Ishikawa (cell line): ENCODE measurements around the gene IGFALS.

Experiments
- EGR1 ChIP-seq: IDR thresholded peaks from 2 replicates; pipeline ENCODE4 v1.6.1; 2012
- EP300 ChIP-seq: IDR thresholded peaks from 2 replicates; pipeline ENCODE4 v1.6.1; 2012; ENCODE audit warnings: borderline replicate concordance
- REST ChIP-seq: IDR thresholded peaks from 2 replicates; pipeline ENCODE4 v1.6.1; 2012; ENCODE audit warnings: low read depth, mild to moderate bottlenecking
- YY1 ChIP-seq: IDR thresholded peaks from 2 replicates; pipeline ENCODE4 v1.6.1; 2012; ENCODE audit warnings: low read depth

DNA sequence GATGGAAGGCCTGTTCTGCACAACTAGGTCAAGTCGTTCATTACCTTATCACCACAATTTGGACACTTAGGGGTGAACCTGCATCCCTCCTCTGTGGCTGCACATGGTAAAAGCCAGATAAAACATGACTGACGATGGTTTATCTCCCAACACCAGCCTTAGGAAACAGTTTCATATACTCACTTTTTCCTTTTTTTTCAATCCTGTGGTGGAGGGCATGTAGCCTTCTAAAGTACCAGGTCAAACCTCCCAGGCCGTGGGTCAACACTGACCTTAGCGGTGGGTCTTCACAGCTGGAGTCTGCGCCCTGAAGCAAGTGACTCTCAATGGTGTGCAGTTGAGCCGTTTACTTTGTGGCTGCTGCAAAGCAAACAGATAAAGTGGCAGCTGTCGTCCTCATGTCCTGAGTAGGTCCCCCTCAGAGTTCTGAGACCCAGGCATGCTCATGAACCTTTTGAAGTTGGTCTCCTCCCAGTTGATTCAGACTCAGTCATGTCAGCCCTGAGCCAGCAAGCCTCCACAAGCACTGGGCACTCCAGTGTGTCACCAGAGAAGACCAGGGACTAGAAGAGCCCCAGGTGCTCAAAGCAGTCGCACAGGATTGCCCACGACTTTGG lies 39.4 kb upstream of the IGFALS start:
- TF ChIP-seq YY1 = no peak
- TF ChIP-seq EGR1 = no peak
- no peak for TF ChIP-seq REST
- TF ChIP-seq EP300 = no peak
